Activated naive CD4-positive, alpha-beta T cell treated with anti-CD3 and anti-CD28 coated beads, Interleukin-2, amount 10 ng/mL, durations not matched to agents 7 days and 5 days (primary cell): Measurements from ENCODE around the gene PCDHB16.

Experiments
- CTCF ChIA-PET: fragments of 350-600 bp; sonication (Branson Sonifier 250); formaldehyde crosslinking; loops from one replicate; lab custom pipeline; 2021; ENCODE audit warnings: antibody characterized with exemption; lab: Charles Lee
- DNase-seq: peaks from one replicate; pipeline ENCODE4 v3.0.0-alpha.2; 2020
- H3K27ac Mint-ChIP-seq: one replicate; pipeline ENCODE4 v1.8.0; 2021; ENCODE audit warnings: mild to moderate bottlenecking, moderate library complexity, mixed read lengths
- H3K27me3 Mint-ChIP-seq: one replicate; pipeline ENCODE4 v1.8.0; 2021; ENCODE audit warnings: mild to moderate bottlenecking, mixed read lengths
- H3K36me3 Mint-ChIP-seq: one replicate; pipeline ENCODE4 v1.8.0; 2021; ENCODE audit warnings: mixed read lengths
- H3K4me1 Mint-ChIP-seq: one replicate; pipeline ENCODE4 v1.8.0; 2021; ENCODE audit warnings: mixed read lengths
- H3K4me3 Mint-ChIP-seq: one replicate; pipeline ENCODE4 v1.8.0; 2021; ENCODE audit warnings: mild to moderate bottlenecking, moderate library complexity, mixed read lengths
- H3K9me3 Mint-ChIP-seq: one replicate; pipeline ENCODE4 v1.8.0; 2021; ENCODE audit warnings: mixed read lengths

PCDHB16 gene

GRCh38 chr5:141234109-141234667 is 52.0 kb downstream of the PCDHB16 start:
- Mint-ChIP-seq H3K9me3 (peaks cover 23% of the 10 kb centered on the region), H3K36me3 (peaks cover 4% of the 10 kb centered on the region), H3K27ac (no peak overlapping the region), H3K4me1 (no peaks in the 10 kb centered on the region), H3K27me3 (peaks cover 24% of the 10 kb centered on the region), H3K4me3 (no peak overlapping the region)
- DNase-seq = no peak
- CTCF ChIA-PET = no interaction called here
